K562 (cell line): ENCODE results near the gene MYMX. TPM values are rescaled to one million over a fixed set of nuclear protein-coding genes. Genes with fewer than 3 reads are reported as not detected.
A peak's percentile ranks its signal among the peaks of the same experiment; 100 is the strongest.

Source experiments
- CHAMP1 ChIP-seq: fragments of 450-650 bp; IDR thresholded peaks from 2 replicates; pipeline ENCODE4 v1.6.1; 2016; ENCODE audit warnings: mild to moderate bottlenecking
- JUND ChIP-seq, 2 experiments: IDR thresholded peaks; 2 replicates in 1 of 2; 3 replicates in 1 of 2; pipeline ENCODE4 v1.6.1; 2011; ENCODE audit warnings: borderline replicate concordance in 2 of 2, low read depth in 2 of 2, low read length in 2 of 2, improper control_type of control experiment in 1 of 2, missing biosample characterization in 1 of 2, missing genetic modification characterization in 1 of 2, missing genetic modification reagents in 1 of 2
- PRPF4 ChIP-seq: fragments of 200-400 bp; formaldehyde crosslinking; IDR thresholded peaks from one replicate; pipeline ENCODE4 v1.6.1; 2017; ENCODE audit warnings: low read length, low read depth, mild to moderate bottlenecking; ENCODE audit not compliant: insufficient read depth, poor library complexity, severe bottlenecking
- RAD21 ChIP-seq, 2 experiments: fragments of 250-450 bp in 1 of 2; fragments of 450-650 bp in 1 of 2; sonication (Bioruptor Pico) in 1 of 2; formaldehyde crosslinking in 1 of 2; IDR thresholded peaks in 1 of 2; conservative IDR thresholded peaks in 1 of 2; 2 replicates each; pipeline versions ENCODE4 v1.4.0 to v1.8.0; 2020 to 2022; ENCODE audit warnings: mild to moderate bottlenecking in 2 of 2, moderate library complexity in 1 of 2
- SFPQ ChIP-seq: fragments of 200-400 bp; formaldehyde crosslinking; IDR thresholded peaks from 2 replicates; pipeline ENCODE4 v1.6.1; 2017; ENCODE audit warnings: mild to moderate bottlenecking, low read depth, low read length, moderate library complexity
- SMC3 ChIP-seq: conservative IDR thresholded peaks from 2 replicates; pipeline ENCODE4 v1.6.1; 2011; ENCODE audit warnings: low read depth, low read length, improper control_type of control experiment; ENCODE audit not compliant: insufficient read depth
- TCF15 ChIP-seq: fragments of 250-450 bp; sonication (Bioruptor Pico); IDR thresholded peaks from 2 replicates; pipeline ENCODE4 v1.8.0; 2022; ENCODE audit warnings: moderate library complexity, mild to moderate bottlenecking, inconsistent platforms
- ZKSCAN3 ChIP-seq: fragments of 250-450 bp; sonication (Bioruptor Pico); IDR thresholded peaks from 2 replicates; pipeline ENCODE4 v1.4.0; 2020
- ZNF280A ChIP-seq: fragments of 450-650 bp; IDR thresholded peaks from 2 replicates; pipeline ENCODE4 v1.6.1; 2018; ENCODE audit warnings: mild to moderate bottlenecking, low read depth; ENCODE audit not compliant: partially characterized antibody
- polyA plus RNA-seq, 8 experiments: library from polyadenylated mRNA; depleted of rRNA in 4 of 8; stranded (reverse) in 5 of 8; unstranded in 3 of 8; fragments of >200 nt; fragmentation: Nextera tagmentation in 2 of 8; fragmentation: Illumina TruSeq in 1 of 8; extraction: Ambion mirVana in 2 of 8; extraction: Trizol in 1 of 8; gene quantifications; 2 replicates each; pipeline versions ENCODE4 v1.2.1 to v1.2.3, GENCODE V29; 2011 to 2014; ENCODE audit warnings: inconsistent platforms in 1 of 8, missing spikeins in 1 of 8
- total RNA-seq, 7 experiments: library from RNA; depleted of rRNA in 6 of 7; stranded (reverse); fragments of >200 nt in 6 of 7; fragmentation: Illumina TruSeq in 2 of 7; extraction: Trizol in 2 of 7; gene quantifications; 2 replicates each; pipeline versions ENCODE4 v1.2.1 to v1.2.3, GENCODE V29; 2011 to 2021; ENCODE audit warnings: low replicate concordance in 1 of 7

Gene MYMX
- total and polyA plus RNA-seq, 9 of the 15 experiments (the other 6 are each of a cell fraction or from before 2014, with no cell fraction given), result 0.12 TPM; not detected in 8

- TF ChIP-seq CHAMP1 (no peak), JUND (IDR thresholded peaks at IDR 0.05; ENCODE audit: borderline replicate concordance, low read depth, low read length) (0 out of 2 replicates have a peak, but pooled peaks have one; percentile 21), JUND (tag; IDR thresholded peaks at IDR 0.05; ENCODE audit: borderline replicate concordance, low read depth, low read length) (peak; percentile 42; the same call in 1 of the 3 replicates), PRPF4 (no peak), ZKSCAN3 (CRISPR knock-in tag) (no peak), SMC3 (peak; percentile 60), ZNF280A (no peak), SFPQ (no peak), RAD21 (CRISPR knock-in tag; conservative IDR thresholded peaks at IDR 0.05 in 1 of 2, IDR thresholded peaks at IDR 0.05 in 1 of 2) (peak; percentile 66 to 83), TCF15 (CRISPR knock-in tag) (no peak)
Observed at GRCh38 chr6:44221291-44221960, 4.7 kb downstream of the MYMX start (continued).
